Medulla oblongata (tissue), 1 donor: Measurements from ENCODE around the gene PRPF4.
"Not testable (repeated sequence)": the region's sequence is repeated elsewhere in the genome, so short reads cannot be mapped to it uniquely, and the experiment has no call there.

Source experiments
- DNase-seq: peaks from one replicate; pipeline ENCODE4 v3.0.0-alpha.2; 2015; ENCODE audit errors: extremely low spot score

PRPF4 gene

DNA sequence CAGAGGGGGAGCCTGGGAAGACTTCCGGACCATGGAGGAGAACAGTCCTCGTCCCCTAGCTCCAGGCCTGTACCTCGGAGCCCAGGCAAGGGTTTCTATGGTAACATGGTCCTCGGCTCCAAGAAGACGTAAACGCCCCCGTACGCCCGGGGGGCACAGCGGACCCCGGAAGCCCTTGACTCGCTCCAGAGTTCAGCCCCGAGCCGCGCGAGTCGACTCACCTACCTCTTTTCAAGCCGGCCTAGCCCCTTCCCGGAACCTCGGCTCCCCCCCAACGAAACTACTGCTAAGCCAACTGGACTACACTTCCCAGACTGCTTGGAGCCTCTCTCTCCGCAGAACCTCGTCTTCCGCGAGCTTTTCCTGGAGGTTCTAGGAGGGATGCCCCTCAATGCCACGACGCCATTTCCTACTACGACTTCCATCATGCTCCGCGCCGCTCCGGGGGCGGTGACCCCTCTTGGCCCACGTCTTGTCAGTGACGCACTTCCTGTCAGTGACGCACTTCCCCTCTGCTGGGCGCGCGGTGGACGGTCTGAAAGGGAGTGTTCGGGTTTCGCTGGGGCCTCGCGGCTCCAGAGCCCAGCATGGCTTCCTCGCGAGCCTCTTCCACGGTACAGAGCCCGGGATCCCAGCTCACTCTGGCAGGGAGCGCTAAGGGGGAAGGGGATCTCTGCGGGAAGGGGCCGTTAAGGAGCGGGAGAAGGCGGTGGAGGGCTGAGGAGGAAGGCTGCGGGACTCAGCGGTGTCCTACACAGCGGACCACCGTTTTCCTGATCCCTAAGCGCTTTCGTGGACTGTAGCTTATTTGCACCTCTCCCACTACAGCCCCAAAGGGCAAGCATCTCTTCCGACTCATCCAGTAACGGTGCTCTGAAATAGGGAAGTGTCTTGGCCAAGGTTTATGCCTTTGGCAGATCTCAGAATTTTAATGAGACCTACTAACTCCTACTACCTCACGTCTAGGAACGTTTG is at the start of gene PRPF4, which contains the start of gene CDC26:
Gene PRPF4 (plus strand): TSS at position 502 of the 975 bp plus-strand sequence. CDS start 86 bp downstream, at position 588.
Gene CDC26 (minus strand): TSS at position 416 of the 975 bp plus-strand sequence. CDS start 3,065 bp downstream, outside the sequence.
- DNase-seq, result peak; percentile 99

DNA sequence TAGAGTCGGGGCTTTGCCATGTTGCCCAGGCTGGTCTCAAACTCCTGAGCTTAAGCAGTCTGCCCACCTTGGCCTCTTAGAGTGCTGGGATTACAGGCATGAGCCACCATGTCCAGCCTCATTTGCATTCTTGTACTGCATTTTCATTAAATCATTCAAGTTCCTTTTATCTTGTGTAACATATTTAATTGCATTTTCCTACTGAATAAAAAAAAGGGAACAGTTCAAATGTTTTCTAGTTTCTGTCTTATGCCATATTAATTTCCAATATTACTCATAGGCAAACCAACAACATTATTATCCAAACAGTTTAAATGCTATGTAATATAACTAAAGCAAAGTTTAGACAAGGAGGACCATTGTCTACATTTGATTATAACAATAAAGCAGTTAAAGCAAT is 48.0 kb upstream of the PRPF4 start:
- DNase-seq, result no peak

DNA sequence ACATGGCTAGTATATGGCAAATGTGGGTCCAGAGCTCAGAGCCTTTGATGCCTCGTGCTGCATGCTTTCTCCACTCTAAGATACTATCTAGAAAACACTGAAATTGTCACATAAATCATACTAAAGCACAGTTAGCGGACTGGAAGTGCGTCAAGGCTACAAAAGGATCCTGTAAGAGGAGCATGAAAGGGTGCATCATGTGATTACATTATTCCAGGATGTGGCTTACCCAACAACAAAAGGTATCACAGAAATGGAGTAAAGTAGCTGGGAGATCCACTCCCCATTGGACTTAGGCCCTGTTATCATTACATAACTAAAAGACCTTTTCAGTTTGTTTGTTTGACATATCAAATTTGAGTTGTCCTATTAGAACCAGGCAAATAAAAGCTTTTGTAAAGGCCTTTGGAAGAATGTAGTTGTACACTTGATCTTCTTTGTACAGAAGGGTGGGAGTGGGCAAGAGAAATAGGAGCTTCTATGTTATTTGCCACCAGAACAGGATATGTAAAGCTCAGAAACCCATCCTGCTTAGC is 47.3 kb upstream of the PRPF4 start:
- DNase-seq, result no peak

DNA sequence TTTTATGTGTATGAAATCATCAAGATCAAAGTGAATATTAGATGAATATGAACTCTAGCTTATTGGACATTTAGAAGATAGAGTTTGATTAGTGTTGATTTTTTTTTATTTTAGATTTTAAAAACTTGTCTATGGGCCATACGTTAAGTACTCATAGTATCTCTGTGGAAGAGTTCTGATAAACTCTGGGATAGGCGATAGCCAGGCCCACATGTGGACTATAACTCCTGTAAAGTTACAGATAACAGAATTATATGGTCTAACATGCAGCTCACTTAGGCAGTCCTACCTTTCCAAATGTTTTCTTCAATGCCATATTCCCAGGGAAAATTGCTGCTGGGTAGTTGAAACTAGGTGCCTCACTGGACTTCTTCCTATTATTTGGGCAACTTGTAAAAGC is 43.8 kb upstream of the PRPF4 start:
- DNase-seq, result no peak

DNA sequence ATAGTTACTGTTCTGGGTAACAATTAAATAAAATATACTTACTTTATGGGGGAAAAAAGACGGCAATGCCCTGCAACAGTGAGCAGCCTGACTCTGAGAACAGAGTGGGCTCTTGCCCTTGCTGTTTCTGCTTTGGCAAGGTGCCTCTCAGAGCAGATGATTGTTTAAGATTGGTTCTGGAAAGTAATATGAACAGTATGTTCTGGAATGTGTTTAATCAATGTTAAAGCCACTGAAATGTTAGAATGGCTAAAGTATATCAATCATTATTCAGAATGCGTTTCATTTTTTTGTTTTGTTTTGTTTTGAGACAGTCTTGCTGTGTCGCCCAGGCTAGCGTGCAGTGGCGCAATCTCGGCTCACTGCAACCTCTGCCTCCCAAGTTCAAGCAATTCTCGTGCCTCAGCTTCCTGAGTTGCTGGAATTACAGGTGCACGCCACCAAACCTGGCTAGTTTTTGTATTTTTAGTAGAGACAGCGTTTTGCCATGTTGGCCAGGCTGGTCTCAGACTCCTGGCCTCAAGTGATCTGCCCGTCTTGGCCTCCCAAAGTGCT is 39.7 kb upstream of the PRPF4 start:
- DNase-seq, result not testable (repeated sequence)

DNA sequence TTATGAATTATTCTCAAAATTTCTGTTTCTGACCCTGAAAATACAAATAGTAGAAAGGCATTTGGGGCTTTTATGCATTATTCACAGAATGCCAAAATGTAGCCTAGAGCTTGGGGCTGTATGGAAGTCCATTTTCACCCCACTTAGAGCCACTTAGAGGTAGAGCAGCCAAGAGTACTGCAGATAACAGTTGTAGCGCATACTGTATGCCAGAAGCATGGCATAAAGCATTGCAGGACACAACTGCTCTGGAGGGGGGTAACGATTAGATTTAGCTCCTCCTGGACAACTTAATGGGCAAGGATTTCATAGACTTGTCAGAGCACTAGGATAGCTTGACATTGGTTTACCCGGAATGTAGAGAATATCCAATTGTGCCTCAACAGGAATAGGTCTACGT is 38.4 kb upstream of the PRPF4 start:
- no peak for DNase-seq

DNA sequence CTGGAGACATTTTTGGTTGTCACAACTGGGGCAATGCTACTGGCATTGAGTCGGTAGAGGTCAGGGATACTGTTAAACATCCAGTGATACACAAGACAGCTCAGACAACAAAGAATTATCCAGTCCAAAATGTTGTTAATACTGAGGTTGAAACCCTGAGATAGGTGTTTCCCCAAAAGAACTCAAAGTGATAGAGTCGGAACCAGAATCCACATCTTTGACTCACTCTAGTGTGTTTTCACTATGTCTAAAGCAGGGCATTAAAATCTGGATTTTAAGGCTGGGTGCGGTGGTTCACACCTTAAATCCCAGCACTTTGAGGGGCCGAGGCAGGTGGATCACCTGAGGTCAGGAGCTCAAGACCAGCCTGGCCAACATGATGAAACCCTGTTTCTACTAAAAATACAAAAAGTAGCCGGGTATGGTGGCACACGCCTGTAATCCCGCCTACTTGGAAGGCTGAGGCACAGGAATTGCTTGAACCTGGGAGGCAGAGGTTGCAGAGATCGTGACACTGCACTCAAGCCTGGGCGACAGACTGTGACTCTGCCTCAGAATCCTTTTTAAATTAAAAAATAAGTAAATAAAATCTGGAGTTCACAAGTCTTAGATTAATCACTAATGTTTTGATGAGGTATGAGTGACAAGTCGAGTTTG is 37.1 kb upstream of the PRPF4 start:
- DNase-seq, result no peak

DNA sequence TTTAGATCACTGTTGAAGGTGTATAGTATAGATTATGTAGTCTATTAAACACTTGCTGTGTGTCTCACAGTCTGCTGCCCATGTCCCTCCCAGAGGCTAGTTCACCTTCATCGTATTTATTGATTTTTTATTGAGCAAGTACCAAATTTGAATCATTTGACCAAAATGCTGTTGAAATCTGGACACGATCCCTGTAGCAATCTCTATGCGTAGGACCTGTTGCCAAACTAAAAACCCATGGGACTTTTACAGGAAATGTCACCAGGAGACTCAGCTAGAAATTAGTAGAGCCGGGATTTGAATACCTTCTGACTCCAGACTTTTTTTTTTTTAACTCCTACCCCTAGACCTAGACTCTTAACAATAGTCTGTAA is 36.6 kb upstream of the PRPF4 start:
- no peak for DNase-seq

DNA sequence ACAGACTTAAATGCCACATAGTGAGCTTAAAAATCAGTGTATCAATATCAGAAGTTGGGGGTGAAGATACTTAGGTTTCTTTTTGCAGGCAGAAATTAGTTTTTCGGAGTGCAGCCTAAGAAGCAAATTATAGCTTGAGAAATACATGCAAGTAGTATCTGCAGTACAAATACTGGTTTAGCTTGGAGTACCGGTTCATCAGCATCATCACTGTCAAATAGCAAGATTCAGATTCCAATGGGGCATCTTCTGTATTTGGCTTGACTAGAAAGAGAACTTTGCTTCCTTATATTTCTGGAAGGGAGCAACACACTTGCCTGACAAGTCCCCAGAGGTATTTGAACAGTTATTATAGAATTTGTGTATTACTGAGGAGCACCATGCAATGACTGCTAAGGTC is 34.3 kb upstream of the PRPF4 start:
- DNase-seq, result no peak

DNA sequence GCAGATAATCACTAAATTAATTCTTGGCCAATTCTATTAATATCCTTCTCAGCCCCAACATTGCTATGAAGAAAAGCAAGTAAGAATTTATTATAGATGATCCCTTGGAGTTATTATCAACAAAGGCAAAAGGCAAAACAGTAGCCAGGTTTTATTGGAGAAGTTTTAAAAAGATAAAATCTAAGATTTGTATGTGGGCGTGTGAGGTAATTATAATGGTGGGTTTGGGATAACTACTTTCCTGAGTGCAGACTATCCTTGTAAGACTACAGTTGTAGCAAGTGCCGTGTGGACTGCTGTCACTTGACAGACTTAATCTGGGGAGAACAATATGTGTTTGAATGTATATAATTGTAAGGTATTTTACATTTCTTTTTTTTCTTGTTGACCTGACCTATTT is 30.9 kb upstream of the PRPF4 start:
- no peak for DNase-seq

DNA sequence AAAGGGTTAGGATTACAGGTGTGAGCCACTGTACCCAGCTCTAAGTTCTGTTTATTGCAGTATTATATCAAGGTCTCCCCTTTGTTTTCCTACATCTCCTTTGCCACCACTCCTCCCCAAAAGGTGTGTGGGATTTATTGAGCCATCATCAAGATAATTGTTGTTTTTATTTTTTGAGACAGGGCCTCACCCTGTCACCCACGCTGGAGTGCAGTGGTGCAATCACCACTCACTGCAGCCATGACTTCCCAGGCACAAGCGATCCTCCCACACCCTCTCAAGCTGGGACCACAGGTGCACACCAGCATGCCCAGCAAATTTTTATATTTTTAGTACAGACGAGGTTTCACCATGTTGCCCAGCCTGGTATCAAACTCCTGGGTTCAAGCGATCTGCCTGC is 29.6 kb upstream of the PRPF4 start:
- DNase-seq, result no peak

DNA sequence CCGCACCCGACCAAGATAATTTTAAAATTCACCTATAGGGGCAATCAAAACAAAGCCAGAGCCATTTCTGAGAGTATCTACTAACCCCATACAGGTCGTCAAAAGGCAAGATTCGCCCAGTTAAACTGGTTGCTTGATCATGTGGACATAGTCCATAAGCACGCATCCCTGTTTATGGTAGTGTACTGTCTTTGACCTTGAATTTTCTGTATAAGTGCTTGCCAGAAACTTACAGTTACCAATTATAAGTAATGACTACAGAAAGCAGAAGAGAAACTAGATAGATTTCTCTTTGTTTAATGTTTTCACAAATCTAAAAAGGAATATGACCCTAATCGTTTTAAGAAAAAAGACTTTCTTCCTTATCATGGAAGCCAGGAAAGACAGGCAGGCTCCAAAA is 28.5 kb upstream of the PRPF4 start:
- no peak for DNase-seq

DNA sequence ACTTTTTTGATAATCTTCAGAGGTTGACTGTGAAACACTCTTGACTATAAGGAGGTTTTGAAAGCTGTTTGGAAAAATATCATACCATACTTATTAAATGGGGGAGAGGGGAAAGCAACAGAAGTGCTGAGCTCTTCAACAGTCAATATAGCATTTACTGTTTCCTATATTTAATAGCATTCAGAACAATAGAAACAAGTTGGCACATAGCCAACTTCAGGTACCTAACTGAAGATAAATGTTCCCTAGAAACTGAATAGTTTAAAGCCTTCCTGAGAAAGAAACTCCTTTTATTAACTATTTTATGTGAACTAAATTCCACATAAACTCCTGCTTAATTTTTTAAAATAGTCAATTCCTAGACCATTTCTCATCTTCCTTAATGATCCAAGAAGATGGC is 27.8 kb upstream of the PRPF4 start:
- no peak for DNase-seq

DNA sequence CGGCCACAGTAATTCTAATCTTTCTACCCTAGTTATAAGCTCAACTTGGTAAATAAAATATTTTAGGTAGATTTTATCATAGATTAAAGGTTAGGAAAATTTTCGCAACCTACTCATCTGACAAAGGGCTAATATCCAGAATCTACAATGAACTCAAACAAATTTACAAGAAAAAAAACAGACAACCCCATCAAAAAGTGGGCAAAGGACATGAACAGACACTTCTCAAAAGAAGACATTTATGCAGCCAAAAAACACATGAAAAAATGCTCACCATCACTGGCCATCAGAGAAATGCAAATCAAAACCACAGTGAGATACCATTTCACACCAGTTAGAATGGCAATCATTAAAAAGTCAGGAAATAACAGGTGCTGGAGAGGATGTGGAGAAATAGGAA is 25.8 kb upstream of the PRPF4 start:
- not testable (repeated sequence) for DNase-seq

DNA sequence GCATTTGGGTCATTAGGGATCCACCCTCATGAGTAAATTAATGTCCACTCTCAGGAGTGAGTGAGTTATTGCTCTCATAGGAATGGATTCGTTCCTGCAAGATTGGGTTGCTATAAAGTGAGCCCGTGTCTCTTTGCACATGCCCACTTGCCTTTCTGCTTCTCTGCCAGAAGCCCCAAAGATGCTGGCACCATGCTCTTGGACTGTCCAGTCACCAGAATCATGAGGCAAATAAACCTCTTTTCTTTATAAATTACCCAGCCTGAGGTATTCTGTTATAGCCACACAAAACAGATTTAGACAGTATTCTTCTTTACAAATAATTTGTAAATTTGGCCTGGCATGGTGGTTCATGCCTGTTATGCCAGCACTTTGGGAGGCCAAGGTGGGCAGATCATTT is 24.7 kb upstream of the PRPF4 start:
- DNase-seq, result no peak

DNA sequence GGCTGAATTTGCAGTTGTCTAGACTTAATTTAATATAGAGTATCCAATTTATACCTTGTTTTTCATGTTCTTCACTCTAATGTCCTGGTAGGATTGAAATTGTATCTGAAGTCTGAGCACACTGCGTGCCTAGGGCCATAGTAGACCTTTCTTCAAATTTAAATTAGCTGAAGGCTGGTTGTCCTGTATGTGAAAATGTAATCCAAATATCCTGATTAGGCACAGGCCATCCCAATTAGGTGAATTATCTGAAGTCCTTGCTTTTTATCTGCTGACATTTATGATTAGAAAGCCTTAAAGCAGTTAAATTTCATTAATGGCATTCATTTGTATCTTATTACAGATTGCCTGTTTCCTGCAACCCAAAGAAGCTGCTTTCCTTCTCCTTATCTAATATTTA is 20.5 kb upstream of the PRPF4 start:
- no peak for DNase-seq

DNA sequence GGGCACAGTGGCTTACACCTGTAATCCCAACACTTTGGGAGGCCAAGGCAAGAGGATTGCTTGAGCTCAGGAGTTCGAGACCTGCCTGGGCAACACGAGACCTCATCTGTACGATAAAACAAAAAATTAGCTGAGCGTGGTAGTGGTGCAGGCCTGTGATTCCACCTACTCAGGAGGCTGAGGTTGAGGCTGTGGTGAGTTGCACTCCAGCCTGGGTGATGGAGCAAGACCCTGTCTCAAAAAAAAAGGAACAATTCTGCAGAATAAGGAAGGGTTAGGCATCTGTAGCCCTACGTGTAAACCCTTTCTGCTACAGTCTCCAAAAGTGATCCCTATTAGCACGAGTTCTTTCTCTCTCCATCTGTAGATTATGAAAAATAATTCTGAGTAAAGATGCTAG is 20.0 kb upstream of the PRPF4 start:
- DNase-seq, result no peak

DNA sequence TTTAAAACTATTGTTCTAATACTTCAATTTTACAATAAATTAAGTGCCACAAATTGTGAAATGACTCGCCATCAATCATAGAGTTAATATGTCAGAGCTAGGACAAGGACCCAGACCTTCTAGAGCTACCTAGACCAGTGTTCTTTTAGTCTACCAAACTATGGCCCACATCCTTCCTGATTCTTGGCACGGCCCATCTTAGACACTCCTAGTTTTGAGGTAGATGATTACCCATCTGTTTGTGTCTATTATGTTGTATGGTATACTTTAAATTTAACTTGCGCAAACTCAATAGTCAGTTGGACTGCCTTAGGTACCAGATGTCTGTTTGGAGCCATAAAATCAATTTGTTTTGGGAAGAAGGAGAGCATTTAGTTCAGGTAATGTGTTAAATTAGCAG is 17.6 kb upstream of the PRPF4 start:
- no peak for DNase-seq

DNA sequence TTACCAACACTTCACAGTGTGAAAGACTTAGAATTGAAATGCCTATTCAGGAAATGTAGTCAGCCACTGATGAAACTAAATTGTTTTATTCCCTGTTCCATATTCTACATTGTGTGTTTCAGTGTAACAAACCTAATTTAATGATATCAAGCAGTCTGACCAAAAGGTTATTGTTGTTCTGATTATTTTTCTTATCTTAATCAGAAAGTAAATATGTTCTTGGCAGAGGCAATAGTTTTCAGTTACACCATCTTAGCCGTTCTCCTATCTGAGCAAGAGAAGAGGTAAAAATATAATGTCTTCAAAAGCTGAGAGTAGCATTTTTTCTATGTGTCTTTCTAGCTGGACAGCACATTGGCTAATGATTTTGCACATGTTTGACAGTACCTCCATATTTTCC is 17.2 kb upstream of the PRPF4 start:
- DNase-seq, result no peak

DNA sequence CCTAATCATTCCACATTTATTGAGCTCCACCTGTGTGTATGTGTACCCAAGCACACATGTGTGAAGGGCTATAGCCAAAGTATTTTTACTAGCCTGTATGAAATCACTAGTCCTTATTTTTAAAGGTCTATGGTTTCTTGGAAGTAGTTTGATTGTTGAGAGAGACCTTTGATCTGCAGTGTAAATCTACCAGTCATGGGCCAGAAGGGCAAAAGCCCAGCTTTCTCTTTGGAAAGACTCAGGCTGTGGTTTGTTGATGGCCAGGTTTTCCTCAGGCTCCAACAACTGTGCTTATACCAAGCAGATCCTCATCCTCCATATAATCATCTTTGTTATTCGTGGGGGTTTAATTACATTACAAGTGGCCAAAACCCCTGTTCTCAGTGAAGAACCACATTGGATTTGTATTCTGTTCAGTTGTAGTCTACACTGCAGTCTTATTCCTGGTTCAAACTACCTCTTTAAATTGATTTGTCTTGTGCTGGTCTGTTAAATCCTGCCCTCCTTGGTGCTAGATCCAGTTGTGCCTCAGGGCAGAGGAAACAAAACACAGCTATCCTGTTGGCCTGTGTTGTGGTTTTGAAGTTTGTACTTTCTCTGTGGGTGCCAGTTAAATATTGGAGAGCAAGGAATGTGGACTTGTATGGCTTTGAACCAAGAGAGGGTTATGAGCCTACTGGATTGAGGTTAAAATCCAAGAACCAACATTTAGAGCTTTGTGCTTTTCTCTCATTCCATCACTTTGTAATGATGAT is 13.4 kb upstream of the PRPF4 start:
- no peak for DNase-seq

DNA sequence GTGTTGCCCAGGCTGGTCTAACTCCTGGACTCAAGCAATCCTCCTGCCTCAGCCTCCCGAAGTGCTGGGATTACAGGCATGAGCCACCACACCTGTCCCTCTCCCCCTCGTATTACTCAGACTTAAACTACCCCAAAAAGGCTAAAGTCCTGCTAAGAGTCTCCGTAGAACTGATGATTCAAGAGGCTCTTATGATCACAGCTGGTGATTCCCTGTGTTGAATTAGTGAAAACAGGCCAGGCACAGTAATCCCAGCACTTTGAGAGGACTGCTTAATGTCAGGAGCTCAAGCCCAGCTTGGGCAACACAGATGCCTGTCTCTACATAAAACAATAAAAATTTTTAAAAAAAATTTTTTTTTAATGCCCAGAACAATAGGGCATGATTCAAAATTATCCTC is 9.3 kb upstream of the PRPF4 start:
- no peak for DNase-seq
